Retinal pigment epithelial cell (primary cell): ENCODE data around the gene ITM2C.

Experiments used
- DNase-seq: peaks from one replicate; pipeline ENCODE4 v3.0.0-alpha.2; 2010; ENCODE audit warnings: low read depth
- H3K4me3 ChIP-seq: 2 replicates; pipeline ENCODE4 v1.5.1; 2011; ENCODE audit warnings: mild to moderate bottlenecking, low read length, control low read depth, moderate library complexity
- TF ChIP-seq, protein P1 (sequence below): conservative IDR thresholded peaks from 2 replicates; pipeline ENCODE4 v1.5.1; 2011; ENCODE audit warnings: low read depth, low read length, control low read depth, inconsistent platforms

The ITM2C gene

DNA sequence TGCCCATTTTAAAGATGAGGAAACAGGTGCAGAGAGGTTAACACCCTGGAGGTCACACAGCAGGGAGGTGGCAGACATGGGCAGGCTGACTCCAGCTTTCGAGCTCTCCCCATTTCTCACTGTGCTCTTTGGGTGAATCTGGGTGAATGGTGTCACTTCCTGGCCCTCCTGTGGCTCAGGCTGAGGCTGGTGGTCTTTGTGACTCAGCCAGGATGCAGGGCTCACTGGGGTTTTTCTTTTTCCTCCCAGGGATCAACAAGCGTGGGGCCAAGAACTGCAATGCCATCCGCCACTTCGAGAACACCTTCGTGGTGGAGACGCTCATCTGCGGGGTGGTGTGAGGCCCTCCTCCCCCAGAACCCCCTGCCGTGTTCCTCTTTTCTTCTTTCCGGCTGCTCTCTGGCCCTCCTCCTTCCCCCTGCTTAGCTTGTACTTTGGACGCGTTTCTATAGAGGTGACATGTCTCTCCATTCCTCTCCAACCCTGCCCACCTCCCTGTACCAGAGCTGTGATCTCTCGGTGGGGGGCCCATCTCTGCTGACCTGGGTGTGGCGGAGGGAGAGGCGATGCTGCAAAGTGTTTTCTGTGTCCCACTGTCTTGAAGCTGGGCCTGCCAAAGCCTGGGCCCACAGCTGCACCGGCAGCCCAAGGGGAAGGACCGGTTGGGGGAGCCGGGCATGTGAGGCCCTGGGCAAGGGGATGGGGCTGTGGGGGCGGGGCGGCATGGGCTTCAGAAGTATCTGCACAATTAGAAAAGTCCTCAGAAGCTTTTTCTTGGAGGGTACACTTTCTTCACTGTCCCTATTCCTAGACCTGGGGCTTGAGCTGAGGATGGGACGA is 13.2 kb downstream of the ITM2C start:
- DNase-seq: no peak
- TF ChIP-seq, protein P1, sequence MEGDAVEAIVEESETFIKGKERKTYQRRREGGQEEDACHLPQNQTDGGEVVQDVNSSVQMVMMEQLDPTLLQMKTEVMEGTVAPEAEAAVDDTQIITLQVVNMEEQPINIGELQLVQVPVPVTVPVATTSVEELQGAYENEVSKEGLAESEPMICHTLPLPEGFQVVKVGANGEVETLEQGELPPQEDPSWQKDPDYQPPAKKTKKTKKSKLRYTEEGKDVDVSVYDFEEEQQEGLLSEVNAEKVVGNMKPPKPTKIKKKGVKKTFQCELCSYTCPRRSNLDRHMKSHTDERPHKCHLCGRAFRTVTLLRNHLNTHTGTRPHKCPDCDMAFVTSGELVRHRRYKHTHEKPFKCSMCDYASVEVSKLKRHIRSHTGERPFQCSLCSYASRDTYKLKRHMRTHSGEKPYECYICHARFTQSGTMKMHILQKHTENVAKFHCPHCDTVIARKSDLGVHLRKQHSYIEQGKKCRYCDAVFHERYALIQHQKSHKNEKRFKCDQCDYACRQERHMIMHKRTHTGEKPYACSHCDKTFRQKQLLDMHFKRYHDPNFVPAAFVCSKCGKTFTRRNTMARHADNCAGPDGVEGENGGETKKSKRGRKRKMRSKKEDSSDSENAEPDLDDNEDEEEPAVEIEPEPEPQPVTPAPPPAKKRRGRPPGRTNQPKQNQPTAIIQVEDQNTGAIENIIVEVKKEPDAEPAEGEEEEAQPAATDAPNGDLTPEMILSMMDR: no peak

DNA sequence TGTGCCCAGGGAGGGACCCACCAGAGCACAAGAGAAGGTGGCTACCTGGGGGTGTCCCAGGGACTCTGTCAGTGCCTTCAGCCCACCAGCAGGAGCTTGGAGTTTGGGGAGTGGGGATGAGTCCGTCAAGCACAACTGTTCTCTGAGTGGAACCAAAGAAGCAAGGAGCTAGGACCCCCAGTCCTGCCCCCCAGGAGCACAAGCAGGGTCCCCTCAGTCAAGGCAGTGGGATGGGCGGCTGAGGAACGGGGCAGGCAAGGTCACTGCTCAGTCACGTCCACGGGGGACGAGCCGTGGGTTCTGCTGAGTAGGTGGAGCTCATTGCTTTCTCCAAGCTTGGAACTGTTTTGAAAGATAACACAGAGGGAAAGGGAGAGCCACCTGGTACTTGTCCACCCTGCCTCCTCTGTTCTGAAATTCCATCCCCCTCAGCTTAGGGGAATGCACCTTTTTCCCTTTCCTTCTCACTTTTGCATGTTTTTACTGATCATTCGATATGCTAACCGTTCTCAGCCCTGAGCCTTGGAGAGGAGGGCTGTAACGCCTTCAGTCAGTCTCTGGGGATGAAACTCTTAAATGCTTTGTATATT is 14.0 kb downstream of the ITM2C start:
- TF ChIP-seq, protein P1: no peak
- no peak overlapping the region for H3K4me3 ChIP-seq
- no peak for DNase-seq

More for the DNA sequence above, 13.2 kb downstream of the ITM2C start:
- no peak overlapping the region for H3K4me3 ChIP-seq

DNA sequence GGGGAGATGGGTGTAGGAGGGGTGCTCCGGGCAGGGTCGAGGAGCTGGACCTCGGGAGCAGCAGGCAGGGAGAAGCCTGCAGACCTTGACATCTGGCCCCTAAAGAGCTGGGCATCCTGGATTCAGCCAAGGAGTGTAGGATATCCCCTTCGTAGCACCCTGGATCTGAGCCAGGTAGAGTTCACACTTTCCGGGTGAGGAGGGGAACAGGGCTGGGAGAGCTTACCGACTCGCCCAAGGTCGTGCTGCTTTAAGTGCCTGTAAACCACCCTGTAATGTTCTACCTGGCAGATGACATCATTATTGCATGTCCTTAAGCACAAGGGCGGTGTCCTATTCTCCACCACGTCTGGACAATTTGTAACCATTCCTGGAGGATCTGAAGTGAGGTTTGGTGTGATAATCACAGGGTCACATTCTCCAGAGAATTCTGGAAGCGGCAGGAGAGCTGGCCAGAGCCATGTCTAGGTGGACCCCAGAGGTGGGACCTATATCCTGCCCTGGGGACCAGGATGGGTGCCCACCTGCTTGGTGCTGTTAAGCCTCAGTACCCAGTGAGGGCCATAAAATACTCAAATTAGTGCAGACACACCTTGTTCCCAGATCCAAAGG is 14.6 kb downstream of the ITM2C start:
- TF ChIP-seq, protein P1: no peak

DNA sequence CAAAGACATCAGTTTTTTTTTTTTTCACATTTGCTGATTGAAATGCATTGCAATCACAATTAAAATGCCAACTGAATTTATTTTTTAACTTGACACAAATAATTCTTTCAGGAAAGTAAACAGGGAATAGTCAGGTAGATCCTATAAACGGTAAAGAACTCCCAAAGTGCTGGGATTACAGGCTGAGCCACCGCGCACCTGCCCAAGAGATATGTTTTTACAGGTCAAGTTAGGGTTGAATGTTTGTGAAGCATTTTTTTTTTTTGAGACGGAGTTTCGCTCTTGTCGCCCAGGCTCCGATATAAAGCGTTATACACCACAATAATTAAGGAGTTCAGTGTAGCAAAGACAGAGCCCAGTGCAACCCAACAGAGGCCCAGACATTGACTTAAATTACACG is 15.1 kb downstream of the ITM2C start:
- no peak overlapping the region for H3K4me3 ChIP-seq
- DNase-seq: no peak
- TF ChIP-seq, protein P1: no peak

More for the DNA sequence above, 14.6 kb downstream of the ITM2C start:
- H3K4me3 ChIP-seq: no peak overlapping the region
- DNase-seq: no peak

DNA sequence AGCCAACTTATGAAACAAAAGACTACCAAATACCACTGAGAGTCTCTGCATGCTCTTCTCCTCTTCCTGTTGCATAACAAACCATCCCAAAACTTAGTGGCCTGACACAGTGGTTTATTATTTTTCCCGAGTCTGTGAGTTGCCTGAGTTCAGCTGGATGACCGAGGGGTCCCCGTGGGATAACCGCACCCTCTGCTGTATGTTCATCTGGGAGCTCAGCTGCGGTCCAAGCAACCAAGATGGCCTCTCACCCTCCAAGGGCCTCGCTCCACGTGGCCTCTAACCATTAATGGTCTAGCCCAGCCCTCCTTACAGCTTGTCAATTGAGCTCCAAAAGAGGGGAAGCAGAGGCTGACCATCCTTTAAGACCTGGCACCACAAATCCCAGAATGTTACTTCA is 17.1 kb downstream of the ITM2C start:
- DNase-seq: no peak
- TF ChIP-seq, protein P1: no peak
- no peak overlapping the region for H3K4me3 ChIP-seq

DNA sequence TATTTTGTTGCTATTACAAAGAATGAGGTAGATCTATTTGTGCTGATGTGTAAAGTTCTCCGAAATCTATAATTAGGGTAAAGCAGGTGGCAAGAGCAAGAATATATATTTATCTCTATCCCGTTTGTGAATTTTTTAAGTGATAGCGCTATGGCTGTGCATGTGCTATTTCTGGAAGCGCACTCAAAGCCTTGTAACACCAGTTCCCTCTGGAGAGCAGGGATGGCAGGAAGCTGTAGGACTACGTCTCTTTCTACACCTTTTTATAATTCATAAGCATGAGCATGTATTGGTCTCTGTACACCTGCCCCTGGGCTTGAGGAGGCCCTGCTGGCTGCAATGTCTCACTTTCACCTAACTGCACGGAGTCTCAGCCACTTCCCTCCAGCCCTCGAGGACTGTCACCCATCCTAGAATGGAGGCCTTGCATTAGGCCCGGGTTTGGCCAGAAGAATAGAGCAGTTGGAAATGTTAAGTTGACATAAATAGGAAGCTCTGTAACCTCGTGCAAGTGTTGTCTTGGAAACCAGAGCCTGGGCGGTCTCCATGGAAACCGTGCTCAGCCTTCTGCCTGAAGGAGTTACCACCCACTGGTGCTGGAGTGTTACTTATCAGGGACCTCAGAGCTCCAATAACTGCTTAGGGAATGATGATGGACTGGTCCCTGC is 20.9 kb downstream of the ITM2C start:
- DNase-seq: peak; percentile 58
- no peak overlapping the region for H3K4me3 ChIP-seq
- TF ChIP-seq, protein P1: no peak
